CD4-positive, alpha-beta T cell treated with Interleukin-15 for 1 hour (primary cell): ENCODE data around the gene OSBPL2.

Experiments used
- DNase-seq: peaks from one replicate; pipeline ENCODE4 v3.0.0-alpha.2; 2020

Gene OSBPL2

DNA sequence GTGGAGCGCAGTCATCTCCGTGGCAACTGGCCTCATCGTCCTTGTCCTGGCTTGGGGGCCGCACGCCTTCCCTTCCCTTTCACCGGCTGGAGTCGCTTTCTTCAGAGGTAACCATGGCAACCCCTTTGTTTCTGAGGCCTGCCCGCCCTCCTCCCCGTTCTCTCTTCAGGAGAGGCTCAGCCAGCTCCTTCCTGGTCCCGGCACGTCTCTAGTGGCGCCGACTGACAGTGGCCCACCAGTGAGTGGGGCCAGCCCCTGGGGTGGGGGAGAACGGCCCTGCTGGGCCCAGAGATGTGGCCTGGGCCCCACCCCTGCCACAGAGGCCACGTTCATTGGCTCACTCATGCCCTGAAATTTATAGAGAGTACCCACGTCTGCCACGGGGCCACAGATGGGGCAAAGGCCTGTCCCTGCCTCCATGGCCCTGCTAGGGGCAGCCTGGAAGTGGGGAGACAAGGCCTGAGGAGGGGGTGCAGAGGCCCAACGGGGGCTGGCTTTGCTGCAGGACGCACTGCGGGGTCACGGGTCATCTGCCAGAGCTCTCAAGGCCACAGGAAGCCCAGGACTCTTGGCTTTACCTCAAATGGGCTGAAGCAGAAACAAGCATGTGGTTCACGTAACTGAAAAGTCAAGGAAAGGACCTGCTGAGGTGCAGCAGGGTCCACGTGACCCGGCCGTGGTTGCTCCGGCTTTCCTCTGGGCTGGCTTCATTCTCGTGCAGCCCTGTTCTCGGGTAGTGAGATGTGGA is 1.4 kb upstream of the OSBPL2 start:
- DNase-seq: no peak

DNA sequence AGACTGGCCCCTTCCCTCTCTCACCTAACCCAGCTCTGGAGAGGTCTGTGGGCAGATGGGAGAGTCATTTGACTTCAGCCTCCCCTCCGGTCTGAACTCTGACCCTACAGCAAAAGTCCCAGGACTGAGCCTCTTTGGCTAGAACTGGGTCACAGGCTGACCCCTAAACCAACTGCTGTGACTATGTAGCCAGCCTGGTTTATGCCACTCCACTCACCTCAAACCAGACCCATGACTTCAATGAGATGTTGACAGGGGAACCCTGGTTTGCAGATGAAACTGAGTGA is 864 bp upstream of the OSBPL2 start:
- no peak for DNase-seq

- no peak for DNase-seq
These were observed 402 bp downstream of the OSBPL2 start for GRCh38 chr20:62238569-62239277.

- no peak for DNase-seq
These were observed 1.1 kb downstream of the OSBPL2 start for GRCh38 chr20:62239278-62239879.

DNA sequence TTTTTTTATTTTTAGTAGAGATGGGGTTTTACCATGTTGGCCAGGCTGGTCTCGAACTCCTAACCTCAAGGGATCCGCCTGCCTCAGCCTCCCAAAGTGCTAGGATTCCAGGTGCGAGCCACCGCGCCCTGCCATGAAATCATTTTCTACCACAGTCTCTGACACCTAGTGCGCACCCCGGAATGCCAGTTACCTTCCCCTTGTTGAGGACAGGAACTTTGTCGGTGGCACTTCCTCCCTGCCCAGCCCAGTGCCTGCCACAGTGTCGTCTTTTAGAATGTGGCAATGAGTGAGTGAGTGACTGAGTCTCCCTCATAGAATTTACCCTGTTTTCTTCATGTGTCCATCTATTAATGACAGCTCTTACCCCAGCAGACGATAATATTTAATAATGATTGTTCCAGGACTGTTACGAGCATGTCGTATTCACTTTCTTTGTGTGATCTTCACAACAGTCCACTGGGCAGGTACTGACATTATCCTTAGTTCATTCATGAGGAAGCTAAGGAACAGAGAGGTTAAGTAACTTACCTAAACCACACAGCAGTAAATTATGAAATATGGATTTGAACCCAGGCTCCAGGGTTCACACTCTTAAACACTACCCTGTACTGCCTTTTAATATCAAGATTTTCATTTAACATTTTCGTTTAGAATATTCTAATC is 1.8 kb downstream of the OSBPL2 start:
- no peak for DNase-seq

DNA sequence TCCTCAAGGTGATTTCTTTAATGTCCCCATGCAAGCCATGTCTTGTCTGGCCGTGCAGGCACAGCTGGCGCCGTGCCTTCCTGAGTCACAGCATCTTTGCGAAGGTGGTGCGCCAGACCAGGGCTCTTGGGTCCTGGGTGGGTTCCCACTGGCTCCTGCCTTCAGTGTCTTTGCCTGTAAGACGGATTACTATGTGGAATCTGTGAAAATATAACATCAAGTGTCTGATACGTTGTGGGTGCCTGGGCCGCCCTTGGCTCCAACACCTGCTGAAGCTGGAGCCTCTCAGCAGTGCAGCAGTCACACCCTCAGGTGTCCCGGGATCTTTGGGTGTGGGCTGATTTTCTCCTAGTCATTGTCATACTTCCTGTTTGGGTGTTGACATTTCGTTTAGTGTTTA is 3.2 kb downstream of the OSBPL2 start:
- DNase-seq: no peak

GRCh38 chr20:62242176-62242575 is 3.9 kb downstream of the OSBPL2 start:
- no peak for DNase-seq

DNA sequence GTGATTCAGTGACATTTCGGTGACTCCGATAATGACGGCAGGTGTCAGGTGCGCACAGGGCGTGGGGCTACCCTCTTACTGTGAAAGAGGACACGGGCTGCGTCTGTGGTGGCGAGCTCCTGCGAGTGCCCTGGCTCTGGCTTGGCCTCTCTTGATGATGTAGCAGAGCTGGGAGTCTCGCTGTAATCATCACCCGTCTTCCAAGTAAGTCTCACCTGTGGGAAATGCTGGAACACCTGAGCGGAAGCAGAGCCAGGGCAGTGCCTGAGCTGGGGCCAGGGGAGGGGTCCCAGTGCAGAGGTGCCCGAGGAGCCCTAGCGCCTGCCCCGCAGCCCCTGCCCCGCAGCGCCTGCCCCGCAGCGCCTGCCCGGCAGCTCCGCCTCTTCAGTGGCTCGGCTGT is 4.8 kb downstream of the OSBPL2 start:
- no peak for DNase-seq

DNA sequence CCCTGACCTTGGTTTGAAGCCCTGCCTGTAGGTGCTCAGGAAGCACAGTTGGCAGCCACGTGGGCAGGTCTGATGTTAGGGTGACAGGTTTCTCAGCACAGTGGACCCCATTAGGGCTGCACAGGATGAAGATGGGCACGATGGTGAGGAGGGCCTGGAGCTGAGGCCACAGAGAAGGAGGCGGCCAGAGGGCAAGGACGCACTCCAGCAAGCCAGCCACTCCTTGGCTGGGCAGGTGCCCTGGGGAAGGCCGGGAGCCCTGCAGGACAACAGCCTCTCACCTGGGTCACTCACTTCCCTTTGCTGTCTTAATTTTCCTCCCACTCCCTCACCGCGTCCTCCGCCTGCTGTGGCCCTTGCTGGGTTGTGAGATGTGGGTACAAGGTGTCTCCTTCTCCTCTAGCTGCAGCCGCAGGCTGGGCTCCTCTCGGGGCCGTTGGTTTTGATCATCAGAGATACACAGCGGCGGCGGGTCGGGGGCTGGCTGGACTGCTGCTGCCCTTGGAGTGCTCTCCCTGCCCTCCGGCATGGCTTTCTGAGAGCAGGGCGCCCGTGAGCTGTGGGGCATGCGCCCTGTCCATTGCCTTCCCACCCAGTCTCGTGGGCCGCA is 5.7 kb downstream of the OSBPL2 start:
- no peak for DNase-seq

DNA sequence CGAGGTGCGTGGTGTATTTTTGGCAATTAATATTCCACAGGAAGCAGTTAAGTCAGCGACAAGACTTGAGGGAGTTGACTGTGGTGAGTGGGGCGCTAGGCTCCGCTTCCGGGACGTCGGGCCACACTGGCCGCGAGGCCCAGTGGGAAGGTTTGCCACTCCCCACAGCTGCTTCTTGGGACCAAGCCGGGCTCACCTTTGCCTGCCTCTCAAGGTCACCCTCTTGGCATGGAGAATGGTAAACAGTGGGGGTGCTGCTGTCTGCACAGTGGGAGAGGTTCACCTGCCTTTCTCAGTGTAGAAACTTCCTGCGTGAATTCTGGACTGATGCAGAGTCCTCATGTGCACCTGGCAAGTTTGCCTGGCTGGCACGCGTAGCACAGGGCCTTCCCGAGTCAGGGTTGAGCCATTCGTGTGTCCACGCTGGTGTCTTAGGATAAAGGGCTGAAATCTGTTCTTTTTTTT is 6.4 kb downstream of the OSBPL2 start:
- DNase-seq: no peak

DNA sequence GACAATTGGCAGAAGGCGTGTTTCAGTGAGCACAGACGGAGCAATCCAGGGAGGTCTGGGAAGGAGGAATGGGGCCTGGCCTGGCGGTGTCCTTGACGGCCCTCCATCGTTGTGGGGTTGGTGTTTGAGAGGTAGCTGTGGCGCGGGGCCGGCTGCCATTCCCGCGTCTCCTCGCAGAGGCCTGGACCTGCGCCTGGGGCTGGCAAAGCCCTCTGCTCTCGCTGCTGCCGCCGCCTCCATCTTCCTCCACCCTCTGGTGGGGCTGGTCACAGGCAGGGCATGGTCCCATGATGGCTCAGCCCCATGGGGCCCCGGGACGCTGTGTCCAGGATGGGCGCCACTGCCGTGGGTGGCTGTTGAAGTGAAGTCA is 7.6 kb downstream of the OSBPL2 start:
- DNase-seq: no peak

- no peak for DNase-seq
These were observed 8.1 kb downstream of the OSBPL2 start for GRCh38 chr20:62246431-62246830.

- no peak for DNase-seq
These were observed 8.7 kb downstream of the OSBPL2 start for GRCh38 chr20:62246872-62247652.

GRCh38 chr20:62248890-62249560 is 10.7 kb downstream of the OSBPL2 start:
- no peak for DNase-seq

GRCh38 chr20:62252342-62252966 is 14.1 kb downstream of the OSBPL2 start:
- DNase-seq: no peak

DNA sequence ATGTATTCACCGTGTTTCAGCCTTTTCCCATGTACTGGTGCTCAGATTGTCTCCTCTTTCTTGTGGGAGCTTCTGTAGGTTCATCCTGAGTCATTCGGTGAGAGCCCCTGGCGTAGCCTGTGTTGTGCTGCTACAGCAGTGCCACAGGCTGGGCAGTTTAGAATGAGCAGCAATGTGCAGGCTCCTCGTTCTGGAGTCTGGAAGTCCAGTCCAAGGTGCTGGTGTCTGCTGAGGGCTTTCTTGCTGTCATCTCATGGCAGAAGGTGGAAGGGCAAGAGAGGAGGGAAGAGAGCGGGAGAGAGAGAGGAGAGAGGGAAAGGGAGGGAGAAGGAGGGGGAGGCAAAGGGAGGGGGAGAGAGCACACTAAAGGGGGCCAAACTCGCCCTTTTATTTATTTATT is 15.1 kb downstream of the OSBPL2 start:
- DNase-seq: no peak

DNA sequence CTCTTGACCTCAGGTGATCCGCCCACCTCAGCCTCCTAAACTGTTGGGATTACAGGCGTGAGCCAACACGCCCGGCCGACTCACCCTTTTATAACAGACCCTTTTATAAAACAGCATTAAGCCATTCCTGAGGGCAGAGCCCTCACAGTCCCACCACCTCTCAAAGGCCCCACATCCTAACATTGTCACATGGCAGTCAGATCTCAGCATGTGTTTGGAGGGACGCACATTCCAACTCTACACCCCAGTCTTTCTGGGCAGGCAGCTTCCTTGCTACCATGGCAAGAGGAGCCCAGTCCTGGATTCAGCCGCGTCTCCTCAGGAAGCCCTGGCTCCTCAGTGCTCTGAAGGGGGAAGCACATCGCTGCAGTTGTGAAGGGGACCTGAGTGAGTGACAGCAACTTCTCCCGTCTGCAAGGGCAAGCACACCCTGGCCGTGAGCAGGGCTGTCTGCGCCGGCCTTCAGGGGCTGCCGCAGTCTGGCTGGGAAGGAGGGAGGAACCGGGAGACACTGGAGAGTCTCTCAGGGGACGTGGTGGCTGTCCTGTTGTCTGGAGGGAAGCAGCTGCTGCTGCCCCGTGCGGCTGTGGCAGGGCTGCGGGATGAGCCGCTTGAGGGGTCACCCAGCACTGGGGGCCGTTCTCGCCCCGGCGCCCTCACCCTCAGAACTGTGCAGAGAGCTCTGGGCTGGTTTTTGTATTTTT is 15.9 kb downstream of the OSBPL2 start:
- DNase-seq: no peak

DNA sequence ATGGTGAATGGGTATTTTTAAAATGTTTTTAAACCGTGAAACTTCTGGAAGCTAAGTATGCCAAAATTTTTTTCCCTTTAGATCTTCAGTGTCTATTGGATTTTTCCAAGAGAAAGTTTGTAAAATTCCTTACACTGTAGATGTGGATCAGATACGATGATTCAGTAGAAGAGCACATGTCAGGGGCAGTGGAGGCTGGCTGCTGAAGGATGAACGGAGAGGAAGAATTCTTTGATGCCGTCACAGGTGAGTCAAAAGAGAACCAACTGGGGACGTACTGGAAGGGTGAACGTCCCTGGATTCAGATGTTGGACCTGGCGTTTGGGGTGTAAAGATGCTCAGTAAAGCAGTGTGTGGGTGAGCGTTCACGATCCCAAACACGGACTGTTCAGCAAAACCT is 17.7 kb downstream of the OSBPL2 start:
- no peak for DNase-seq

GRCh38 chr20:62258499-62259293 is 20.4 kb downstream of the OSBPL2 start:
- no peak for DNase-seq

DNA sequence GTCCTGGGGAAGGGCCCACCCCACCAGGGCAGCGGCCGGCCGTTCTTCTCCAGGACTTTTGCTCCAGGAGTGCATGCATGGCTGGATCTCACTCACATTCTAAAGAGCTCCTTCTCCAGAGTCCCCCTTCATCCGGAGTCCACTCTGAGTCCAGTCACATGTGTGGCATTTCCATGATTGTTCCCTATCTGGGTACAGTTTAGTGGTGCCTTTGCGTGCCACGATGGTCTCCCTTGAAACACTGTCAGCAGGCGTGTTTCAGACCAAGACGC is 20.9 kb downstream of the OSBPL2 start:
- DNase-seq: no peak
